ENCODE results near the gene JPH2. TPM values are rescaled to one million over a fixed set of nuclear protein-coding genes. Genes with fewer than 3 reads are reported as not detected.

Gene JPH2
- total RNA-seq, 1 donor from 2014 or later, result 18.5 TPM

DNA sequence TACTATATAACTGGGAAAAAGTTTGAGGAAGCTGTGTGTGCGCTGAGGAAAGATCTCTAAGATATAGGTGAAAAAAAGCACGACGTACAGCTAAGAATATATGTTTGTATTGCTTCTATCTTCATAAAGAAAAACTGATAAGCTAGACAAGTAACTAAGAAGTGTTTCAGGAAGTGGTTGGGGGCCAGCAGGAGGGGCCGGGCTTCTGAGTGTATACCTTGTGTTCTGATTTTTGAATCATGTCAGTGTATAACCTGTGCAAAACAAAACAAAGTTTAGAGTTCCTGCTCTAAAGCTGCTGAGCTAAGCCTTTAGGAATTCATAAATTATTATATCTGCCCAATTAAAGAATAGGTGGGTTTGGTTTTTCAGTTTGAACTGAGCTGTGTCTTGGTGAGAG is 31.5 kb upstream of the JPH2 start:
- H3K79me2 ChIP-seq (ENCODE audit: insufficient read depth, low read length), result no peaks in the 10 kb centered on the region
- H3K9me3 ChIP-seq (ENCODE audit: insufficient read depth, low read depth, low read length), result no peaks in the 10 kb centered on the region
- no peak for FAIRE-seq
- H3K27ac ChIP-seq (ENCODE audit: low read depth, low read length), result no peak overlapping the region
- no peaks in the 10 kb centered on the region for H3K27me3 ChIP-seq (ENCODE audit: insufficient read depth, low read length)
- H2AFZ ChIP-seq (ENCODE audit: low read depth, low read length), result no peak overlapping the region
- no peak for TF ChIP-seq EZH2 (IDR thresholded peaks at IDR 0.05; ENCODE audit: insufficient read depth, low read length)
- no peaks in the 10 kb centered on the region for H3K9me3 Mint-ChIP-seq (ENCODE audit: unreplicated experiment)
- no peak overlapping the region for H3K4me2 ChIP-seq (ENCODE audit: low read length)
- H3K27me3 Mint-ChIP-seq (ENCODE audit: low read depth, unreplicated experiment), result no peaks in the 10 kb centered on the region
- peaks cover 27% of the 10 kb centered on the region for H3K4me1 Mint-ChIP-seq (ENCODE audit: low read depth, unreplicated experiment)
- H3K36me3 ChIP-seq (ENCODE audit: insufficient read depth, low read length), result no peaks in the 10 kb centered on the region
- no peaks in the 10 kb centered on the region for H4K20me1 ChIP-seq (ENCODE audit: insufficient read depth, low read length)
- H3K4me1 ChIP-seq (ENCODE audit: insufficient read depth, low read length), result no peaks in the 10 kb centered on the region
- no peak overlapping the region for H3K27ac Mint-ChIP-seq (ENCODE audit: unreplicated experiment)
- no peak overlapping the region for H3K4me3 ChIP-seq (ENCODE audit: insufficient read depth, low read depth, low read length)
- no peak for DNase-seq (ENCODE audit: low read depth)
- H3K4me3 Mint-ChIP-seq (ENCODE audit: unreplicated experiment), result no peak overlapping the region
- no peak overlapping the region for H3K9ac ChIP-seq (ENCODE audit: low read length)
- no peaks in the 10 kb centered on the region for H3K36me3 Mint-ChIP-seq (ENCODE audit: low read depth, unreplicated experiment)

- TF ChIP-seq, protein P1, sequence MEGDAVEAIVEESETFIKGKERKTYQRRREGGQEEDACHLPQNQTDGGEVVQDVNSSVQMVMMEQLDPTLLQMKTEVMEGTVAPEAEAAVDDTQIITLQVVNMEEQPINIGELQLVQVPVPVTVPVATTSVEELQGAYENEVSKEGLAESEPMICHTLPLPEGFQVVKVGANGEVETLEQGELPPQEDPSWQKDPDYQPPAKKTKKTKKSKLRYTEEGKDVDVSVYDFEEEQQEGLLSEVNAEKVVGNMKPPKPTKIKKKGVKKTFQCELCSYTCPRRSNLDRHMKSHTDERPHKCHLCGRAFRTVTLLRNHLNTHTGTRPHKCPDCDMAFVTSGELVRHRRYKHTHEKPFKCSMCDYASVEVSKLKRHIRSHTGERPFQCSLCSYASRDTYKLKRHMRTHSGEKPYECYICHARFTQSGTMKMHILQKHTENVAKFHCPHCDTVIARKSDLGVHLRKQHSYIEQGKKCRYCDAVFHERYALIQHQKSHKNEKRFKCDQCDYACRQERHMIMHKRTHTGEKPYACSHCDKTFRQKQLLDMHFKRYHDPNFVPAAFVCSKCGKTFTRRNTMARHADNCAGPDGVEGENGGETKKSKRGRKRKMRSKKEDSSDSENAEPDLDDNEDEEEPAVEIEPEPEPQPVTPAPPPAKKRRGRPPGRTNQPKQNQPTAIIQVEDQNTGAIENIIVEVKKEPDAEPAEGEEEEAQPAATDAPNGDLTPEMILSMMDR (IDR thresholded peaks at IDR 0.05; ENCODE audit: insufficient read depth, low read depth, low read length), result peak; percentile 95
- TF ChIP-seq EZH2 (IDR thresholded peaks at IDR 0.05; ENCODE audit: insufficient read depth, low read length), result no peak
- H3K79me2 ChIP-seq (ENCODE audit: insufficient read depth, low read length), result no peaks in the 10 kb centered on the region
- no peaks in the 10 kb centered on the region for H3K27me3 Mint-ChIP-seq (ENCODE audit: low read depth, unreplicated experiment)
- no peak overlapping the region for H2AFZ ChIP-seq (ENCODE audit: low read depth, low read length)
- DNase-seq (ENCODE audit: low read depth) (peak; percentile 22), FAIRE-seq (no peak)
- no peak overlapping the region for H3K4me3 ChIP-seq (ENCODE audit: insufficient read depth, low read depth, low read length)
- no peaks in the 10 kb centered on the region for H3K36me3 Mint-ChIP-seq (ENCODE audit: low read depth, unreplicated experiment)
- H3K4me1 Mint-ChIP-seq (ENCODE audit: low read depth, unreplicated experiment), result peaks cover 27% of the 10 kb centered on the region
- H3K4me2 ChIP-seq (ENCODE audit: low read length), result no peak overlapping the region
- no peak overlapping the region for H3K27ac ChIP-seq (ENCODE audit: low read depth, low read length)
- no peaks in the 10 kb centered on the region for H3K4me1 ChIP-seq (ENCODE audit: insufficient read depth, low read length)
- H4K20me1 ChIP-seq (ENCODE audit: insufficient read depth, low read length), result no peaks in the 10 kb centered on the region
- no peak overlapping the region for H3K9ac ChIP-seq (ENCODE audit: low read length)
- no peaks in the 10 kb centered on the region for H3K9me3 Mint-ChIP-seq (ENCODE audit: unreplicated experiment)
- H3K4me3 Mint-ChIP-seq (ENCODE audit: unreplicated experiment), result no peak overlapping the region
- H3K27ac Mint-ChIP-seq (ENCODE audit: unreplicated experiment), result no peak overlapping the region
- H3K36me3 ChIP-seq (ENCODE audit: insufficient read depth, low read length), result no peaks in the 10 kb centered on the region
- H3K27me3 ChIP-seq (ENCODE audit: insufficient read depth, low read length), result no peaks in the 10 kb centered on the region
- H3K9me3 ChIP-seq (ENCODE audit: insufficient read depth, low read depth, low read length), result no peaks in the 10 kb centered on the region
These were observed 30.5 kb upstream of the JPH2 start for GRCh38 chr20:44217342-44218092.

DNA sequence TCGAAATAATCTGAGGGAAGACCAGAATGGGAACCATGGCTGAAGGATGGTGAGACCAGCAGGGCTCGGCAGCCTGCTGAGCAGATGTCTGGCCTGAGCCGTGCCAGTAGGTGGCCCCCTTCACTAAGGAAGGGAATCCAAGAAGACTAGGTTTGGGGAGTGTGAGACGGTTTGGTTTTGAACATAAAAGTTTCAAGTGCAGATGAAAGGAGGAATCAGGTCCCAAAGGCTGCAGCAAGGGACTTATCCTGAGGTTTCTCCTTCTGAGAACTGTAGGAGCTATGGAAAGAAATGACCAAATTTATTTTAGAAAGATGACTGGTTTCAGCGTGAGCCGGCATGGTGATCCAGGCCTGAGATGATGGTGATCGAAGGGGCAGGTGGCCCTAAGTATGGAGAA is 28.1 kb upstream of the JPH2 start:
- FAIRE-seq (no peak), DNase-seq (ENCODE audit: low read depth) (peak; percentile 17)

More for the DNA sequence above, 28.1 kb upstream of the JPH2 start:
- peak overlapping the region; percentile 2 for H3K27ac Mint-ChIP-seq (ENCODE audit: unreplicated experiment)
- no peak overlapping the region for H3K4me3 ChIP-seq (ENCODE audit: insufficient read depth, low read depth, low read length)
- no peak overlapping the region for H2AFZ ChIP-seq (ENCODE audit: low read depth, low read length)
- no peak overlapping the region for H3K4me2 ChIP-seq (ENCODE audit: low read length)
- H3K9me3 ChIP-seq (ENCODE audit: insufficient read depth, low read depth, low read length), result no peaks in the 10 kb centered on the region
- no peaks in the 10 kb centered on the region for H3K27me3 ChIP-seq (ENCODE audit: insufficient read depth, low read length)
- H3K36me3 ChIP-seq (ENCODE audit: insufficient read depth, low read length), result no peaks in the 10 kb centered on the region
- no peaks in the 10 kb centered on the region for H3K9me3 Mint-ChIP-seq (ENCODE audit: unreplicated experiment)
- no peak overlapping the region for H3K9ac ChIP-seq (ENCODE audit: low read length)
- peaks cover 1% of the 10 kb centered on the region for H4K20me1 ChIP-seq (ENCODE audit: insufficient read depth, low read length)
- H3K36me3 Mint-ChIP-seq (ENCODE audit: low read depth, unreplicated experiment), result no peaks in the 10 kb centered on the region
- H3K27ac ChIP-seq (ENCODE audit: low read depth, low read length), result no peak overlapping the region
- no peaks in the 10 kb centered on the region for H3K27me3 Mint-ChIP-seq (ENCODE audit: low read depth, unreplicated experiment)
- H3K79me2 ChIP-seq (ENCODE audit: insufficient read depth, low read length), result peaks cover 4% of the 10 kb centered on the region
- TF ChIP-seq, protein P1 (IDR thresholded peaks at IDR 0.05; ENCODE audit: insufficient read depth, low read depth, low read length), result peak; percentile 81
- no peak for TF ChIP-seq EZH2 (IDR thresholded peaks at IDR 0.05; ENCODE audit: insufficient read depth, low read length)
- peaks cover 31% of the 10 kb centered on the region for H3K4me1 Mint-ChIP-seq (ENCODE audit: low read depth, unreplicated experiment)
- H3K4me1 ChIP-seq (ENCODE audit: insufficient read depth, low read length), result peaks cover 7% of the 10 kb centered on the region
- H3K4me3 Mint-ChIP-seq (ENCODE audit: unreplicated experiment), result no peak overlapping the region
